CD14-positive monocyte (primary cell): Measurements from ENCODE around the gene SMARCD1. TPM values are rescaled to one million over a fixed set of nuclear protein-coding genes. Genes with fewer than 3 reads are reported as not detected.

Source experiments
- DNase-seq, 3 donors: peaks; one replicate each; pipeline ENCODE4 v3.0.0-alpha.2; 2011 to 2022
- H2AFZ ChIP-seq: 2 replicates; pipeline ENCODE4 v1.6.0; 2012; ENCODE audit warnings: mild to moderate bottlenecking, low read depth, low read length, inconsistent platforms; ENCODE audit not compliant: insufficient read depth, poor library complexity, severe bottlenecking
- H3K27ac ChIP-seq, 2 donors: 1 replicate in 1 of 2; 2 replicates in 1 of 2; pipeline ENCODE4 v1.5.1; 2012 to 2013; ENCODE audit warnings: low read length in 2 of 2, control low read depth in 1 of 2, inconsistent platforms in 1 of 2, low read depth in 1 of 2, mild to moderate bottlenecking in 1 of 2
- H3K27me3 ChIP-seq, 2 donors: one replicate each; pipeline versions ENCODE4 v1.6.0 to v1.6.1; 2011 to 2013; ENCODE audit warnings: low read length in 2 of 2; ENCODE audit not compliant: control insufficient read depth in 2 of 2, insufficient read depth in 2 of 2
- H3K36me3 ChIP-seq, 2 donors: replicated peaks in 1 of 2; 1 replicate in 1 of 2; 2 replicates in 1 of 2; pipeline versions ENCODE4 v1.5.1 to v1.6.1; 2012 to 2013; ENCODE audit warnings: low read length in 2 of 2, control low read depth in 1 of 2, inconsistent platforms in 1 of 2, mild to moderate bottlenecking in 1 of 2; ENCODE audit not compliant: insufficient read depth in 2 of 2, control insufficient read depth in 1 of 2
- H3K4me1 ChIP-seq, 2 donors: 1 replicate in 1 of 2; 2 replicates in 1 of 2; pipeline versions ENCODE4 v1.5.1 to v1.6.1; 2012 to 2013; ENCODE audit warnings: low read length in 2 of 2, control low read depth in 1 of 2, inconsistent platforms in 1 of 2, mild to moderate bottlenecking in 1 of 2, moderate library complexity in 1 of 2; ENCODE audit not compliant: insufficient read depth in 2 of 2, control insufficient read depth in 1 of 2
- H3K4me2 ChIP-seq: replicated peaks from 2 replicates; pipeline ENCODE3; 2012; ENCODE audit warnings: low read length, moderate library complexity, mild to moderate bottlenecking; ENCODE audit not compliant: poor library complexity, severe bottlenecking; ENCODE audit errors: extremely low read depth
- H3K4me3 ChIP-seq, 3 experiments: fragments of 200-600 bp in 1 of 3; sonication (generic) in 1 of 3; replicated peaks in 1 of 3; 1 replicate in 2 of 3; 2 replicates in 1 of 3; pipeline ENCODE4 v1.5.1; 2011 to 2013; ENCODE audit warnings: low read length in 3 of 3, mild to moderate bottlenecking in 3 of 3, control low read depth in 2 of 3, low read depth in 2 of 3, inconsistent platforms in 1 of 3, moderate library complexity in 1 of 3
- H3K79me2 ChIP-seq: 2 replicates; pipeline ENCODE4 v1.6.0; 2012; ENCODE audit warnings: mild to moderate bottlenecking, control low read depth, inconsistent platforms, low read length, moderate library complexity; ENCODE audit not compliant: insufficient read depth
- H3K9ac ChIP-seq: 2 replicates; pipeline ENCODE4 v1.6.0; 2017; ENCODE audit warnings: low read length, mild to moderate bottlenecking; ENCODE audit not compliant: insufficient read depth, poor library complexity, severe bottlenecking
- H3K9me3 ChIP-seq, 2 donors: replicated peaks in 1 of 2; 1 replicate in 1 of 2; 2 replicates in 1 of 2; pipeline versions ENCODE4 v1.5.1 to v1.6.1; 2012 to 2013; ENCODE audit warnings: low read length in 2 of 2, control low read depth in 1 of 2; ENCODE audit not compliant: control insufficient read depth in 1 of 2, insufficient read depth in 1 of 2
- H4K20me1 ChIP-seq: 2 replicates; pipeline ENCODE4 v1.6.0; 2012; ENCODE audit warnings: mild to moderate bottlenecking, low read length, control low read depth, moderate library complexity; ENCODE audit not compliant: insufficient read depth
- H3K27ac Mint-ChIP-seq, 7 donors: one replicate each; pipeline ENCODE4 v1.8.0; 2020; ENCODE audit warnings: mild to moderate bottlenecking in 7 of 7, mixed read lengths in 7 of 7, moderate library complexity in 6 of 7, inconsistent platforms in 2 of 7
- H3K27me3 Mint-ChIP-seq, 3 donors: one replicate each; pipeline ENCODE4 v1.8.0; 2021 to 2022; ENCODE audit warnings: low read depth in 3 of 3, mild to moderate bottlenecking in 3 of 3, mixed read lengths in 3 of 3, moderate library complexity in 3 of 3, inconsistent platforms in 1 of 3
- H3K36me3 Mint-ChIP-seq, 2 donors: one replicate each; pipeline ENCODE4 v1.8.0; 2020; ENCODE audit warnings: mixed read lengths in 2 of 2, inconsistent platforms in 1 of 2, mild to moderate bottlenecking in 1 of 2
- H3K4me1 Mint-ChIP-seq: one replicate; pipeline ENCODE4 v1.8.0; 2020; ENCODE audit warnings: mild to moderate bottlenecking, mixed read lengths
- H3K4me3 Mint-ChIP-seq, 2 donors: one replicate each; pipeline ENCODE4 v1.8.0; 2020; ENCODE audit warnings: mild to moderate bottlenecking in 2 of 2, mixed read lengths in 2 of 2, moderate library complexity in 1 of 2
- H3K9me3 Mint-ChIP-seq, 7 donors: one replicate each; pipeline ENCODE4 v1.8.0; 2020 to 2022; ENCODE audit warnings: mixed read lengths in 7 of 7, mild to moderate bottlenecking in 6 of 7, moderate library complexity in 6 of 7, inconsistent platforms in 2 of 7
- CTCF ChIP-seq: fragments of 200-600 bp; IDR thresholded peaks from one replicate; pipeline ENCODE4 v1.8.0; 2022; ENCODE audit warnings: antibody characterized with exemption, mild to moderate bottlenecking
- WGBS: methylation state at CpG from one replicate; pipeline ENCODE4 v1.1.5; 2013; ENCODE audit warnings: missing lambda C conversion rate; ENCODE audit not compliant: insufficient coverage; 5-methylcytosine and 5-hydroxymethylcytosine counted together
- intact Hi-C, 2 donors: fragments of 100-400 bp; cut with micrococcal nuclease; formaldehyde crosslinking; loops; one replicate each; pipeline versions ENCODE4 v1.15.0 to v1.15.1; 2023
- polyA plus RNA-seq, 3 donors: library from polyadenylated mRNA; depleted of rRNA in 1 of 3; unstranded in 2 of 3; stranded (reverse) in 1 of 3; fragments of 300-500 nt in 2 of 3; fragments of >200 nt in 1 of 3; fragmentation: Illumina TruSeq in 2 of 3; gene quantifications; 1 replicate in 2 of 3; 2 replicates in 1 of 3; pipeline ENCODE4 v1.2.3, GENCODE V29; 2012 to 2021

SMARCD1 gene
- polyA plus RNA-seq, 3 donors: 3.7 to 41.9 (median 7.8) TPM

DNA sequence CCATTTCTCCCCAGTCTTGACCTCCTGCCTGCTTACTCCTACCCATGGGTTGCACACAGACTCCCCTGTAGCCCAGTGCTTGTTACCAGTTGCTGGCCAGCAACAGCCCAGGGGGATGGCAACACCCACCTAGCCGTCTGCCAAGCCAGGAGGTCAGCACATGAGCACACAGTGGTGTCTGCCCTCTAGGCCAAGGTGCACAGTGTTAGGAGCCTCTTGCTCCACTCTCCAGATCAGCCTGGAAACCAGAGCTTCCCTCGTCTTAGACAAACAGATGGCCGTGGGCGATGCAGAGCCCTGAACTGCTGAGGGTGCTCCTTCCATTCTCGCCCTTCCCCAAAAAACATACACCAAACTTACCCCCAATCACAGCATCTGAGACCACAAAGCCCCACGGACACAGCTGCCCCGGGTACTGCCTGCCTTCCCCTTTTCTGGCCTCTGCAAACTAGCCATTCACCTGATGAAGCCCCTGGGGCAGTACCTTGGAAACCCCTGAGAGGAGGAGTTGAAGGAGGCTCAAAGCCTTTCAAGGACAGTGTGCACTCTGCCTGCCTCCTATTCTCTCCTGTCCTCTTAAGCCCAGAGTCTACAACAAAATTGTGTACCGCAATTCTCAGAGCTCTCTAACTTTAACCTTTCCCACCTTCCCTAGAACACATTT lies 17.6 kb downstream of the SMARCD1 start:
- H3K27ac Mint-ChIP-seq: peak overlapping the region in 1 of 7 donors; percentile 6
- Histone ChIP-seq H3K4me1 (no peaks in the 10 kb centered on the region), H3K9me3 (no peaks in the 10 kb centered on the region), H3K27ac (no peak overlapping the region), H3K4me3 (no peak overlapping the region), H3K27me3 (no peaks in the 10 kb centered on the region), H3K36me3 (peaks cover 27 to 39% of the 10 kb centered on the region in 2 donors), H4K20me1 (no peaks in the 10 kb centered on the region), H3K9ac (no peak overlapping the region), H2AFZ (no peak overlapping the region), H3K4me2 (no peak overlapping the region), H3K79me2 (no peaks in the 10 kb centered on the region)
- DNase-seq: no peak
- H3K4me1 Mint-ChIP-seq: no peaks in the 10 kb centered on the region
- no peak for TF ChIP-seq CTCF
- intact Hi-C loops: no loop called here
- H3K36me3 Mint-ChIP-seq: peaks cover 35 to 40% of the 10 kb centered on the region in 2 donors
- no peak overlapping the region for H3K4me3 Mint-ChIP-seq
- H3K27me3 Mint-ChIP-seq: peaks cover 2 to 5% (median 5%) of the 10 kb centered on the region in 3 donors
- peaks cover 0 to 2% (median 0%) of the 10 kb centered on the region in 7 donors for H3K9me3 Mint-ChIP-seq
- WGBS: 88% methylated on average over 6 of the region's 8 CpGs

- no peak for TF ChIP-seq CTCF
- Histone ChIP-seq H3K4me2 (no peak overlapping the region), H3K9ac (no peak overlapping the region)
Measured at GRCh38 chr12:50103351-50103750, 18.2 kb downstream of the SMARCD1 start.

More at GRCh38 chr12:50103351-50103750, 18.2 kb downstream of the SMARCD1 start:
- H3K9me3 Mint-ChIP-seq: peaks cover 0 to 2% (median 0%) of the 10 kb centered on the region in 7 donors
- Histone ChIP-seq H3K4me1 (no peaks in the 10 kb centered on the region), H3K4me3 (no peak overlapping the region), H4K20me1 (no peaks in the 10 kb centered on the region), H3K9me3 (no peaks in the 10 kb centered on the region), H3K27me3 (no peaks in the 10 kb centered on the region), H2AFZ (no peak overlapping the region), H3K27ac (no peak overlapping the region), H3K36me3 (peaks cover 21 to 33% of the 10 kb centered on the region in 2 donors), H3K79me2 (no peaks in the 10 kb centered on the region)
- no CpG with 5 or more reads among the region's 2 CpGs for WGBS
- no peak for DNase-seq
- H3K36me3 Mint-ChIP-seq: peaks cover 29 to 34% of the 10 kb centered on the region in 2 donors
- intact Hi-C loops: no loop called here
- H3K27ac Mint-ChIP-seq: peak overlapping the region in 1 of 7 donors; percentile 6
- peaks cover 2 to 5% (median 5%) of the 10 kb centered on the region in 3 donors for H3K27me3 Mint-ChIP-seq
- H3K4me1 Mint-ChIP-seq: no peaks in the 10 kb centered on the region
- H3K4me3 Mint-ChIP-seq: no peak overlapping the region
